ENCODE data around the gene ADAM8. TPM values are rescaled to one million over a fixed set of nuclear protein-coding genes. Genes with fewer than 3 reads are reported as not detected.

The ADAM8 gene
- total and polyA plus RNA-seq, 2 of the 8 experiments (the other 6 are each of a cell fraction or from before 2014, with no cell fraction given), result 4.6 TPM

- whole genome bisulfite sequencing, 2 experiments (ENCODE audit: extremely low coverage in 1 of 2, insufficient coverage in 1 of 2, insufficient read length in 1 of 2, insufficient replicate concordance in 2 of 2, low coverage in 1 of 2, low lambda C conversion rate in 2 of 2, missing lambda C conversion rate in 1 of 2), result 60% methylated on average over 1 of the region's 12 CpGs; no CpG with 5 or more reads in 1 of the 2 experiments
- CTCF ChIA-PET (ENCODE audit: partially characterized antibody), result no interaction called here
- DNase-seq (ENCODE audit: low read depth in 1 of 2, low spot score in 2 of 2) (no peak), FAIRE-seq (no peak)
- H4K5ac ChIP-seq (ENCODE audit: insufficient read length, low read depth, low read length), result no peak overlapping the region
- 0 out of 2 replicates have a peak, but pooled peaks cover 1% of the 10 kb centered on the region for H3K23me2 ChIP-seq (ENCODE audit: low read depth, low read length)
- H3K36me3 ChIP-seq (ENCODE audit: control insufficient read depth in 2 of 4, insufficient read depth in 4 of 4, low read length in 3 of 4), result no peaks in the 10 kb centered on the region
- no peaks in the 10 kb centered on the region; a peak in 3 of 7 replicates for H3K27me3 ChIP-seq (replicated peaks in 1 of 4; ENCODE audit: control insufficient read depth in 3 of 4, extremely low read depth in 1 of 4, insufficient read depth in 3 of 4, low read length in 3 of 4)
- H3K4me2 ChIP-seq (ENCODE audit: insufficient read depth in 1 of 2, low read depth in 2 of 2, low read length in 2 of 2), result no peak overlapping the region
- no peak overlapping the region for H3K56ac ChIP-seq (replicated peaks; ENCODE audit: insufficient read length, low read depth, low read length)
- H2BK12ac ChIP-seq (ENCODE audit: low read depth, low read length), result no peak overlapping the region
- no peaks in the 10 kb centered on the region for H3K79me2 ChIP-seq (ENCODE audit: control insufficient read depth in 1 of 2, insufficient read depth in 2 of 2, low read length in 2 of 2)
- no peak overlapping the region for H2BK15ac ChIP-seq (ENCODE audit: low read length)
- no peak overlapping the region for H3K4me3 ChIP-seq (ENCODE audit: extremely low read depth in 1 of 4, insufficient read depth in 2 of 4, low read depth in 3 of 4, low read length in 4 of 4)
- H3K4ac ChIP-seq (replicated peaks; ENCODE audit: insufficient read length, low read depth, low read length), result no peak overlapping the region
- POLR2A ChIA-PET (ENCODE audit: partially characterized antibody), result no interaction called here
- no peak overlapping the region for H2AFZ ChIP-seq (ENCODE audit: low read length)
- no peak overlapping the region for H3K23ac ChIP-seq (ENCODE audit: insufficient read length)
- H2AK5ac ChIP-seq (ENCODE audit: low read depth, low read length), result no peak overlapping the region
- TF ChIP-seq EP300 (IDR thresholded peaks at IDR 0.05; ENCODE audit: borderline replicate concordance in 1 of 2, low read depth in 2 of 2, low read length in 2 of 2) (no peak), PHF8 (conservative IDR thresholded peaks at IDR 0.05; ENCODE audit: low read depth, low read length) (no peak), FOSL1 (IDR thresholded peaks at IDR 0.05; ENCODE audit: insufficient read depth, low read depth, low read length) (no peak), KDM5A (IDR thresholded peaks at IDR 0.05; ENCODE audit: low read length) (no peak), CHD1 (IDR thresholded peaks at IDR 0.05; ENCODE audit: low read depth, low read length) (no peak)
- no peak overlapping the region for H2BK120ac ChIP-seq (replicated peaks; ENCODE audit: low read depth, low read length)
- H4K8ac ChIP-seq (ENCODE audit: extremely low read depth, insufficient read depth, low read length), result no peak overlapping the region
- no peak overlapping the region for H3K27ac ChIP-seq (ENCODE audit: low read depth, low read length)
- H3K9ac ChIP-seq (replicated peaks in 1 of 4; ENCODE audit: extremely low read depth in 1 of 4, low read depth in 3 of 4, low read length in 3 of 4), result no peak overlapping the region
- peaks cover 0 to 8% (median 6%) of the 10 kb centered on the region in 4 experiments; a peak in 5 of 7 replicates for H3K4me1 ChIP-seq (replicated peaks in 1 of 4; ENCODE audit: control insufficient read depth in 3 of 4, insufficient read depth in 4 of 4, low read length in 3 of 4)
- H4K20me1 ChIP-seq (replicated peaks in 1 of 2; ENCODE audit: control insufficient read depth in 1 of 2, insufficient read depth in 2 of 2, low read length in 2 of 2), result peaks cover 0 to 5% of the 10 kb centered on the region in 2 experiments
- no peak overlapping the region for H3K18ac ChIP-seq (ENCODE audit: extremely low read depth, low read length)
- no peaks in the 10 kb centered on the region for H3K9me3 ChIP-seq (ENCODE audit: insufficient read depth in 2 of 2, low read depth in 1 of 2, low read length in 1 of 2)
- no peak overlapping the region for H2BK20ac ChIP-seq (ENCODE audit: low read length)
- H3K79me1 ChIP-seq (ENCODE audit: low read depth, low read length), result 0 out of 2 replicates have a peak, but pooled peaks cover 2% of the 10 kb centered on the region
- no peak overlapping the region for H2BK5ac ChIP-seq (ENCODE audit: low read depth, low read length)
- H3K14ac ChIP-seq (ENCODE audit: insufficient read length), result no peak overlapping the region
- no peak overlapping the region for H4K91ac ChIP-seq (replicated peaks; ENCODE audit: insufficient read length, low read length)
These were observed 24.5 kb downstream of the ADAM8 start for GRCh38 chr10:133252223-133252552.
